IMR-90 (cell line): ENCODE data around the gene MCTP2. TPM values are rescaled to one million over a fixed set of nuclear protein-coding genes. Genes with fewer than 3 reads are reported as not detected.

Source experiments
- ATAC-seq: fragments of 200-7000 bp; cut with Tn5 transposase; 2 replicates; pipeline ENCODE4 v1.9.1; 2020; ENCODE audit warnings: low read depth, mild to moderate bottlenecking, moderate library complexity
- BruUV-seq: library from RNA; stranded (reverse); fragments of 400-500 nt; replicated peaks from 2 replicates; lab custom pipeline; 2021; lab: Mats Ljungman, UMichigan
- CTCF ChIA-PET: fragments of 300-600 bp; formaldehyde crosslinking; extraction: SDS; loops from one replicate; lab custom pipeline; 2021; ENCODE audit warnings: antibody characterized with exemption; lab: Yijun Ruan, JAX
- POLR2A ChIA-PET: fragments of 300-600 bp; sonication (Branson Sonifier 250); formaldehyde crosslinking; loops from one replicate; lab custom pipeline; 2022; ENCODE audit warnings: antibody characterized with exemption; ENCODE audit not compliant: unreplicated experiment; lab: Charles Lee
- DNase-seq: peaks from one replicate; pipeline ENCODE4 v3.0.0; 2013
- H2AFZ ChIP-seq: replicated peaks from 2 replicates; pipeline ENCODE3; 2013; ENCODE audit warnings: low read length, mild to moderate bottlenecking; ENCODE audit not compliant: poor library complexity
- H2AK5ac ChIP-seq: 2 replicates; pipeline ENCODE4 v1.6.1; 2013; ENCODE audit warnings: low read depth, low read length, inconsistent platforms
- H2AK9ac ChIP-seq: replicated peaks from 2 replicates; pipeline ENCODE3; 2013; ENCODE audit warnings: mild to moderate bottlenecking, low read depth, low read length, moderate library complexity; ENCODE audit not compliant: poor library complexity
- H2BK120ac ChIP-seq: 2 replicates; pipeline ENCODE4 v1.6.1; 2013; ENCODE audit warnings: low read depth, low read length, inconsistent platforms
- H2BK15ac ChIP-seq: 3 replicates; pipeline ENCODE4 v1.6.1; 2013; ENCODE audit warnings: low read depth, low read length, inconsistent platforms
- H2BK20ac ChIP-seq: 2 replicates; pipeline ENCODE4 v1.6.1; 2013; ENCODE audit warnings: low read depth, mild to moderate bottlenecking, inconsistent platforms, low read length, moderate library complexity
- H2BK5ac ChIP-seq: 2 replicates; pipeline ENCODE4 v1.6.1; 2013; ENCODE audit warnings: mild to moderate bottlenecking, low read depth, low read length, inconsistent platforms; ENCODE audit not compliant: poor library complexity, severe bottlenecking
- H3K14ac ChIP-seq: replicated peaks from 2 replicates; pipeline ENCODE4 v1.6.1; 2013; ENCODE audit warnings: low read depth, low read length, inconsistent platforms
- H3K18ac ChIP-seq: 2 replicates; pipeline ENCODE4 v1.6.1; 2013; ENCODE audit warnings: low read depth, low read length, control low read depth
- H3K23ac ChIP-seq: 2 replicates; pipeline ENCODE4 v1.6.1; 2013; ENCODE audit warnings: low read depth, low read length, inconsistent platforms
- H3K27ac ChIP-seq: 2 replicates; pipeline ENCODE4 v1.5.1; 2013; ENCODE audit warnings: mild to moderate bottlenecking, control low read depth, low read length; ENCODE audit not compliant: insufficient read depth
- H3K27me3 ChIP-seq: 2 replicates; pipeline ENCODE4 v1.6.1; 2013; ENCODE audit warnings: low read length; ENCODE audit not compliant: control insufficient read depth, insufficient read depth
- H3K36me3 ChIP-seq: 2 replicates; pipeline ENCODE4 v1.6.1; 2013; ENCODE audit warnings: low read length, mixed read lengths; ENCODE audit not compliant: control insufficient read depth, insufficient read depth
- H3K4ac ChIP-seq: 2 replicates; pipeline ENCODE4 v1.6.1; 2013; ENCODE audit warnings: low read depth, low read length, inconsistent platforms
- H3K4me1 ChIP-seq: 2 replicates; pipeline ENCODE4 v1.6.1; 2013; ENCODE audit warnings: low read length, mixed read lengths; ENCODE audit not compliant: control insufficient read depth, insufficient read depth
- H3K4me2 ChIP-seq: 2 replicates; pipeline ENCODE4 v1.6.1; 2013; ENCODE audit warnings: low read depth, mild to moderate bottlenecking, control low read depth, low read length, moderate library complexity
- H3K4me3 ChIP-seq: 2 replicates; pipeline ENCODE4 v1.5.1; 2013; ENCODE audit warnings: low read depth, mild to moderate bottlenecking, control low read depth, low read length, moderate library complexity; ENCODE audit not compliant: insufficient read depth
- H3K56ac ChIP-seq: 2 replicates; pipeline ENCODE4 v1.6.1; 2013; ENCODE audit warnings: low read length, inconsistent platforms; ENCODE audit not compliant: insufficient read depth; ENCODE audit errors: extremely low read depth
- H3K79me1 ChIP-seq, 2 experiments: 2 replicates each; pipeline ENCODE4 v1.6.1; 2013; ENCODE audit warnings: low read length in 2 of 2, inconsistent platforms in 1 of 2, low read depth in 1 of 2
- H3K9ac ChIP-seq: 2 replicates; pipeline ENCODE4 v1.6.1; 2013; ENCODE audit warnings: low read depth, low read length, control low read depth
- H3K9me1 ChIP-seq: 2 replicates; pipeline ENCODE4 v1.6.1; 2013; ENCODE audit warnings: low read length, inconsistent platforms; ENCODE audit not compliant: insufficient read depth
- H3K9me3 ChIP-seq: 2 replicates; pipeline ENCODE4 v1.6.1; 2013; ENCODE audit warnings: low read length; ENCODE audit not compliant: control insufficient read depth, insufficient read depth
- H4K20me1 ChIP-seq: 2 replicates; pipeline ENCODE4 v1.6.1; 2013; ENCODE audit warnings: low read length, inconsistent platforms; ENCODE audit not compliant: insufficient read depth
- H4K5ac ChIP-seq: 2 replicates; pipeline ENCODE4 v1.6.1; 2013; ENCODE audit warnings: mild to moderate bottlenecking, low read depth, low read length, control low read depth
- H4K8ac ChIP-seq, 2 experiments: 2 replicates each; pipeline ENCODE4 v1.6.1; 2013; ENCODE audit warnings: low read depth in 2 of 2, low read length in 2 of 2, control low read depth in 1 of 2, inconsistent platforms in 1 of 2
- H4K91ac ChIP-seq: 2 replicates; pipeline ENCODE4 v1.6.1; 2013; ENCODE audit warnings: low read depth, low read length, inconsistent platforms; ENCODE audit not compliant: insufficient read depth
- BHLHE40 ChIP-seq: fragments of 150-350 bp; IDR thresholded peaks from 2 replicates; pipeline ENCODE4 v1.6.1; 2016; ENCODE audit warnings: mild to moderate bottlenecking, low read depth, low read length
- CEBPB ChIP-seq: IDR thresholded peaks from 2 replicates; pipeline ENCODE4 v1.6.1; 2012; ENCODE audit warnings: low read depth, low read length, improper control_type of control experiment
- CHD1 ChIP-seq: IDR thresholded peaks from 2 replicates; pipeline ENCODE4 v1.6.1; 2012; ENCODE audit warnings: low read depth, low read length, improper control_type of control experiment
- CTCF ChIP-seq: conservative IDR thresholded peaks from 2 replicates; pipeline ENCODE4 v1.5.1; 2012; ENCODE audit warnings: mild to moderate bottlenecking, low read depth, low read length, improper control_type of control experiment
- ELK1 ChIP-seq: fragments of 150-350 bp; IDR thresholded peaks from 2 replicates; pipeline ENCODE4 v1.6.1; 2016; ENCODE audit warnings: low read depth, mild to moderate bottlenecking, low read length, moderate library complexity, borderline replicate concordance
- FOS ChIP-seq: fragments of 150-350 bp; IDR thresholded peaks from 2 replicates; pipeline ENCODE4 v1.6.1; 2016; ENCODE audit warnings: low read depth, low read length
- MAFK ChIP-seq: IDR thresholded peaks from 2 replicates; pipeline ENCODE4 v1.6.1; 2012; ENCODE audit warnings: low read depth, low read length, improper control_type of control experiment
- MXI1 ChIP-seq: IDR thresholded peaks from 2 replicates; pipeline ENCODE4 v1.6.1; 2012; ENCODE audit warnings: low read depth, mild to moderate bottlenecking, low read length, moderate library complexity, borderline replicate concordance
- NFE2L2 ChIP-seq: fragments of 150-350 bp; IDR thresholded peaks from 2 replicates; pipeline ENCODE4 v1.6.1; 2016; ENCODE audit warnings: low read depth, mild to moderate bottlenecking, low read length
- POLR2A ChIP-seq: IDR thresholded peaks from 2 replicates; pipeline ENCODE4 v1.6.1; 2012; ENCODE audit warnings: mild to moderate bottlenecking, low read depth, low read length
- RAD21 ChIP-seq: IDR thresholded peaks from 2 replicates; pipeline ENCODE4 v1.6.1; 2012; ENCODE audit warnings: low read length, improper control_type of control experiment
- RCOR1 ChIP-seq: IDR thresholded peaks from 2 replicates; pipeline ENCODE4 v1.6.1; 2012; ENCODE audit warnings: mild to moderate bottlenecking, low read length, improper control_type of control experiment; ENCODE audit not compliant: insufficient replicate concordance
- RFX5 ChIP-seq: IDR thresholded peaks from 2 replicates; pipeline ENCODE4 v1.8.0; 2012; ENCODE audit warnings: low read depth, mild to moderate bottlenecking, low read length, moderate library complexity
- USF2 ChIP-seq: fragments of 150-350 bp; IDR thresholded peaks from 2 replicates; pipeline ENCODE4 v1.6.1; 2017; ENCODE audit warnings: mild to moderate bottlenecking, antibody characterized with exemption, low read length, low read depth
- WGBS, 2 experiments: methylation state at CpG; one replicate each; pipeline versions ENCODE4 v1.1.5 to v1.1.7; 2013; ENCODE audit warnings: missing lambda C conversion rate in 2 of 2; ENCODE audit not compliant: insufficient read length in 1 of 2; ENCODE audit errors: extremely low coverage in 2 of 2; 5-methylcytosine and 5-hydroxymethylcytosine counted together
- dilution Hi-C: fragments of 300-500 bp; cut with HindIII; formaldehyde crosslinking; loops from one replicate; pipeline ENCODE4 v1.14.3; 2018; ENCODE audit warnings: low sequenced_read_pairs; ENCODE audit not compliant: unreplicated experiment
- in situ Hi-C: fragments of 300-500 bp; cut with MboI; formaldehyde crosslinking; loops from 3 replicates; pipeline ENCODE4 v1.14.3; 2019; ENCODE audit warnings: low sequenced_read_pairs, inconsistent platforms, mixed read lengths
- intact Hi-C: fragments of 100-400 bp; cut with micrococcal nuclease; formaldehyde crosslinking; loops from 2 replicates; pipeline ENCODE4 v1.10.0; 2022
- polyA plus RNA-seq, 3 experiments: library from polyadenylated mRNA; depleted of rRNA; stranded (reverse); fragments of >200 nt; gene quantifications; 2 replicates each; pipeline ENCODE4 v1.2.3, GENCODE V29; 2012; ENCODE audit warnings: low replicate concordance in 1 of 3
- total RNA-seq: library from RNA; depleted of rRNA; stranded (reverse); fragments of >200 nt; gene quantifications from 2 replicates; pipeline ENCODE4 v1.2.3, GENCODE V29; 2012

MCTP2 gene
- total and polyA plus RNA-seq, 2 of the 4 experiments (the other 2 are of a cell fraction) = 5.1 to 9.9 TPM

GRCh38 chr15:94494732-94495131 lies 263.4 kb downstream of the MCTP2 start:
- Histone ChIP-seq H3K9ac (no peak overlapping the region), H2AK5ac (no peak overlapping the region), H3K79me1 (no peaks in the 10 kb centered on the region), H2BK120ac (no peak overlapping the region), H3K56ac (no peak overlapping the region), H4K20me1 (no peaks in the 10 kb centered on the region), H2BK20ac (no peak overlapping the region), H4K5ac (no peak overlapping the region), H3K4ac (no peak overlapping the region), H3K36me3 (no peaks in the 10 kb centered on the region), H3K23ac (no peak overlapping the region), H3K27me3 (no peaks in the 10 kb centered on the region), H2BK15ac (no peak overlapping the region), H3K9me1 (no peaks in the 10 kb centered on the region), H2AFZ (no peak overlapping the region), H3K4me1 (no peaks in the 10 kb centered on the region), H3K4me2 (no peak overlapping the region), H3K18ac (no peak overlapping the region), H4K91ac (no peak overlapping the region), H2BK5ac (no peak overlapping the region), H3K27ac (no peak overlapping the region), H4K8ac (no peak overlapping the region), H3K9me3 (no peaks in the 10 kb centered on the region), H3K14ac (no peak overlapping the region), H3K4me3 (no peak overlapping the region), H2AK9ac (no peak overlapping the region)
- ATAC-seq (no peak), DNase-seq (no peak)
- BruUV-seq = no TSS peak
- in situ Hi-C loops (no loop called here), intact Hi-C loops (no loop called here), dilution Hi-C loops (no loop called here)
- TF ChIP-seq RCOR1 (no peak), MAFK (no peak), USF2 (no peak), CEBPB (no peak), NFE2L2 (no peak), CTCF (no peak), MXI1 (no peak), POLR2A (no peak), RAD21 (no peak), BHLHE40 (no peak), RFX5 (no peak), CHD1 (no peak), FOS (no peak), ELK1 (no peak)
- POLR2A ChIA-PET = no interaction called here
- no CpG with 5 or more reads among the region's 4 CpGs for WGBS, 2 experiments
- CTCF ChIA-PET = no interaction called here
